ENCODE measurements around the gene SPP2. TPM values are rescaled to one million over a fixed set of nuclear protein-coding genes. Genes with fewer than 3 reads are reported as not detected.
A peak's percentile ranks its signal among the peaks of the same experiment; 100 is the strongest.

SPP2 gene
- total and polyA plus RNA-seq, 2 experiments from 2014 or later, result not detected

- no peak overlapping the region for H3K27ac ChIP-seq
- no peaks in the 10 kb centered on the region for H3K36me3 ChIP-seq (ENCODE audit: low read depth)
- no peak overlapping the region for H3K9ac ChIP-seq
- peaks cover 13% of the 10 kb centered on the region for H3K4me1 ChIP-seq (ENCODE audit: insufficient read depth)
- in situ Hi-C loops (cut with MboI), result no loop called here
- DNase-seq, result peak; percentile 9
- H3K27me3 ChIP-seq (replicated peaks; ENCODE audit: insufficient read depth), result peaks cover under 1% of the 10 kb centered on the region; the same call in 1 of the 2 replicates
- H2AFZ ChIP-seq, result no peak overlapping the region
- no peaks in the 10 kb centered on the region for H3K9me3 ChIP-seq (ENCODE audit: low read depth)
- no peak overlapping the region for H3K4me2 ChIP-seq (ENCODE audit: unreplicated experiment)
- TF ChIP-seq EZH2phosphoT487 (IDR thresholded peaks at IDR 0.05; ENCODE audit: insufficient read depth, low read depth) (no peak), EZH2 (IDR thresholded peaks at IDR 0.05; ENCODE audit: insufficient read depth, poor library complexity, severe bottlenecking) (no peak)
- peaks cover 19% of the 10 kb centered on the region for H3F3A ChIP-seq (ENCODE audit: insufficient read depth)
- no peaks in the 10 kb centered on the region for H3K9me2 ChIP-seq (ENCODE audit: insufficient read depth)
- H3K4me3 ChIP-seq, result no peak overlapping the region
- H4K20me1 ChIP-seq (ENCODE audit: insufficient read depth), result no peaks in the 10 kb centered on the region
- H3K79me2 ChIP-seq (ENCODE audit: insufficient read depth), result no peaks in the 10 kb centered on the region
Observed at GRCh38 chr2:234110219-234110618, 59.7 kb downstream of the SPP2 start.

- Histone ChIP-seq H3K4me3 (no peak overlapping the region), H3F3A (ENCODE audit: insufficient read depth) (peaks cover 19% of the 10 kb centered on the region), H3K4me1 (ENCODE audit: insufficient read depth) (peaks cover 13% of the 10 kb centered on the region), H3K79me2 (ENCODE audit: insufficient read depth) (no peaks in the 10 kb centered on the region), H2AFZ (no peak overlapping the region), H3K36me3 (ENCODE audit: low read depth) (no peaks in the 10 kb centered on the region), H3K27me3 (replicated peaks; ENCODE audit: insufficient read depth) (no peaks in the 10 kb centered on the region), H3K9ac (no peak overlapping the region), H3K4me2 (ENCODE audit: unreplicated experiment) (peak overlapping the region; percentile 33), H3K9me2 (ENCODE audit: insufficient read depth) (no peaks in the 10 kb centered on the region), H3K9me3 (ENCODE audit: low read depth) (no peaks in the 10 kb centered on the region), H4K20me1 (ENCODE audit: insufficient read depth) (no peaks in the 10 kb centered on the region), H3K27ac (peak overlapping the region; percentile 25; the same call in 1 of the 2 replicates)
- in situ Hi-C loops (cut with MboI), result no loop called here
- no peak for TF ChIP-seq EZH2 (IDR thresholded peaks at IDR 0.05; ENCODE audit: insufficient read depth, poor library complexity, severe bottlenecking)
- TF ChIP-seq EZH2phosphoT487 (IDR thresholded peaks at IDR 0.05; ENCODE audit: insufficient read depth, low read depth), result no peak
- WGBS, 2 experiments (ENCODE audit: low coverage in 1 of 2, low lambda C conversion rate in 2 of 2, missing lambda C conversion rate in 2 of 2), result 0 to 3% methylated on average over 1 of the region's 1 CpG
- DNase-seq, result peak; percentile 92
Observed at GRCh38 chr2:234111523-234111922, 61.0 kb downstream of the SPP2 start.

- Histone ChIP-seq H4K20me1 (ENCODE audit: insufficient read depth) (no peaks in the 10 kb centered on the region), H3K9me3 (ENCODE audit: low read depth) (no peaks in the 10 kb centered on the region), H3K9ac (no peak overlapping the region), H3K27me3 (replicated peaks; ENCODE audit: insufficient read depth) (no peaks in the 10 kb centered on the region), H3K4me2 (ENCODE audit: unreplicated experiment) (no peak overlapping the region), H3K79me2 (ENCODE audit: insufficient read depth) (no peaks in the 10 kb centered on the region), H2AFZ (no peak overlapping the region), H3K4me3 (no peak overlapping the region), H3K36me3 (ENCODE audit: low read depth) (no peaks in the 10 kb centered on the region), H3K27ac (no peak overlapping the region), H3F3A (ENCODE audit: insufficient read depth) (peaks cover 19% of the 10 kb centered on the region), H3K4me1 (ENCODE audit: insufficient read depth) (peaks cover 13% of the 10 kb centered on the region), H3K9me2 (ENCODE audit: insufficient read depth) (no peaks in the 10 kb centered on the region)
- peak; percentile 20 for DNase-seq
- TF ChIP-seq EZH2 (IDR thresholded peaks at IDR 0.05; ENCODE audit: insufficient read depth, poor library complexity, severe bottlenecking) (no peak), EZH2phosphoT487 (IDR thresholded peaks at IDR 0.05; ENCODE audit: insufficient read depth, low read depth) (no peak)
- in situ Hi-C loops (cut with MboI), result no loop called here
- WGBS, 2 experiments (ENCODE audit: low coverage in 1 of 2, low lambda C conversion rate in 2 of 2, missing lambda C conversion rate in 2 of 2), result 53 to 56% methylated on average over 4 of the region's 4 CpGs
Observed at GRCh38 chr2:234116010-234116409, 65.5 kb downstream of the SPP2 start.

- Histone ChIP-seq H3K27me3 (replicated peaks; ENCODE audit: insufficient read depth) (no peaks in the 10 kb centered on the region), H3F3A (ENCODE audit: insufficient read depth) (no peaks in the 10 kb centered on the region), H3K9me3 (ENCODE audit: low read depth) (no peaks in the 10 kb centered on the region), H3K9ac (no peak overlapping the region), H3K9me2 (ENCODE audit: insufficient read depth) (no peaks in the 10 kb centered on the region), H3K4me1 (ENCODE audit: insufficient read depth) (no peaks in the 10 kb centered on the region), H2AFZ (no peak overlapping the region), H4K20me1 (ENCODE audit: insufficient read depth) (no peaks in the 10 kb centered on the region), H3K4me3 (no peak overlapping the region), H3K36me3 (ENCODE audit: low read depth) (no peaks in the 10 kb centered on the region), H3K79me2 (ENCODE audit: insufficient read depth) (no peaks in the 10 kb centered on the region), H3K4me2 (ENCODE audit: unreplicated experiment) (no peak overlapping the region), H3K27ac (no peak overlapping the region)
- no peak for DNase-seq
- TF ChIP-seq EZH2 (IDR thresholded peaks at IDR 0.05; ENCODE audit: insufficient read depth, poor library complexity, severe bottlenecking), result no peak
- no peak for TF ChIP-seq EZH2phosphoT487 (IDR thresholded peaks at IDR 0.05; ENCODE audit: insufficient read depth, low read depth)
- WGBS, 2 experiments (ENCODE audit: low coverage in 1 of 2, low lambda C conversion rate in 2 of 2, missing lambda C conversion rate in 2 of 2), result 84 to 95% methylated on average over 1 of the region's 1 CpG
- in situ Hi-C loops (cut with MboI), result no loop called here
Observed at GRCh38 chr2:234121999-234122398, 71.5 kb downstream of the SPP2 start.

All from GM23248 (cell line).